ENCODE results near the gene IQSEC3. TPM values are rescaled to one million over a fixed set of nuclear protein-coding genes. Genes with fewer than 3 reads are reported as not detected.

The IQSEC3 gene
- total RNA-seq, 4 donors from 2014 or later: 0.02 to 0.36 (median 0.07) TPM

DNA sequence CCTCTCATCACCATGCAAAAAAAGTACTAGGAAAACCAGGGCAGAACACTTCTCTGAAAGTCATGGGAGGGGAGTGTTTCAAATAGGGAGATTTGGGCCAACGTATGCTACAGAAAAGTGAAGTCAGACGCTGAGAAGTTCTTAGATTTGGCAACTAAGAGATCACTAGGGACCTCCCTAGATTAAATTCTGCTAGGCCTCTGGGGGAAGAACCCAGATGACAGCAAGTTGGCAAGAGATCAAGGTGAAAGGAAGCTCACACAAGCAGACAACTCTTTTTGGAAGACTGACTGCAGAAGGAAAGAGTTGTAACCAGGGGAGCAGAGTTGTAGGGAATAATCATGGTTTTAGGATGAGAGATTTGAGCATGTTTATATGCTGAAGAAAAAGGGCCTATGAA lies 20.7 kb downstream of the IQSEC3 start:
- DNase-seq (no peak), ATAC-seq (no peak)
- no peak overlapping the region for H3K4me3 ChIP-seq
- H3K9me3 ChIP-seq: peaks cover 0 to 6% (median 0%) of the 10 kb centered on the region in 3 donors
- H3K27ac ChIP-seq: no peak overlapping the region
- no peaks in the 10 kb centered on the region for H3K27me3 ChIP-seq
- intact Hi-C loops (cut with DNase I; ENCODE audit: low total_unique reads): no loop called here
- in situ Hi-C loops (cut with MboI; ENCODE audit: low sequenced_read_pairs in 4 of 4): no loop called here
- no peaks in the 10 kb centered on the region for H3K36me3 ChIP-seq
- H3K4me1 ChIP-seq: no peaks in the 10 kb centered on the region
- TF ChIP-seq, protein P1, sequence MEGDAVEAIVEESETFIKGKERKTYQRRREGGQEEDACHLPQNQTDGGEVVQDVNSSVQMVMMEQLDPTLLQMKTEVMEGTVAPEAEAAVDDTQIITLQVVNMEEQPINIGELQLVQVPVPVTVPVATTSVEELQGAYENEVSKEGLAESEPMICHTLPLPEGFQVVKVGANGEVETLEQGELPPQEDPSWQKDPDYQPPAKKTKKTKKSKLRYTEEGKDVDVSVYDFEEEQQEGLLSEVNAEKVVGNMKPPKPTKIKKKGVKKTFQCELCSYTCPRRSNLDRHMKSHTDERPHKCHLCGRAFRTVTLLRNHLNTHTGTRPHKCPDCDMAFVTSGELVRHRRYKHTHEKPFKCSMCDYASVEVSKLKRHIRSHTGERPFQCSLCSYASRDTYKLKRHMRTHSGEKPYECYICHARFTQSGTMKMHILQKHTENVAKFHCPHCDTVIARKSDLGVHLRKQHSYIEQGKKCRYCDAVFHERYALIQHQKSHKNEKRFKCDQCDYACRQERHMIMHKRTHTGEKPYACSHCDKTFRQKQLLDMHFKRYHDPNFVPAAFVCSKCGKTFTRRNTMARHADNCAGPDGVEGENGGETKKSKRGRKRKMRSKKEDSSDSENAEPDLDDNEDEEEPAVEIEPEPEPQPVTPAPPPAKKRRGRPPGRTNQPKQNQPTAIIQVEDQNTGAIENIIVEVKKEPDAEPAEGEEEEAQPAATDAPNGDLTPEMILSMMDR (IDR thresholded peaks at IDR 0.05 in 4 of 5, conservative IDR thresholded peaks at IDR 0.05 in 1 of 5): no peak
- no peak for TF ChIP-seq POLR2A (IDR thresholded peaks at IDR 0.05)

DNA sequence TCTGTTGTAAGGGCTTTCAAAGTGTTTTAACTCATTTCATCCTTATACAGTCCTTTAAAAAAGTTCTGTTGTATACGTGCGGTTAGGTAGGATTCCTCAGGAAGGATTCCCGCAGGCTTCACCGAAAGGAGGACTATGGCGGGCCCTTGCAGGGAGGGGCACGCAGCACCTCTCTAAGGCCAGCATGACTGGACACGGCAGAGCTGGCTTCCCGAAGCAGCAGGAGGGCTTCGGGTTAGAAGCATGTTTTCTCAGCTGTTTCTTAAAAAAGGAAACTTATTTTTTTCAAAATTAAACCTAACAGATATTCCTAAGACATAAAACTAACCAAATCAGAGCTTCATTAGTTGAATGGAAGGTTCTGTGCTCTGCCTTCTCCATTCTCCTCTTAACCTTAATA lies 21.3 kb downstream of the IQSEC3 start:
- Histone ChIP-seq H3K4me3 (no peak overlapping the region), H3K27ac (no peak overlapping the region), H3K27me3 (no peaks in the 10 kb centered on the region), H3K9me3 (peaks cover 0 to 6% (median 0%) of the 10 kb centered on the region in 3 donors), H3K36me3 (no peaks in the 10 kb centered on the region), H3K4me1 (no peaks in the 10 kb centered on the region)
- intact Hi-C loops (cut with DNase I; ENCODE audit: low total_unique reads): no loop called here
- in situ Hi-C loops (cut with MboI; ENCODE audit: low sequenced_read_pairs in 4 of 4): no loop called here
- ATAC-seq (no peak), DNase-seq (no peak)
- TF ChIP-seq, protein P1 (IDR thresholded peaks at IDR 0.05 in 4 of 5, conservative IDR thresholded peaks at IDR 0.05 in 1 of 5): no peak
- TF ChIP-seq POLR2A (IDR thresholded peaks at IDR 0.05): no peak

DNA sequence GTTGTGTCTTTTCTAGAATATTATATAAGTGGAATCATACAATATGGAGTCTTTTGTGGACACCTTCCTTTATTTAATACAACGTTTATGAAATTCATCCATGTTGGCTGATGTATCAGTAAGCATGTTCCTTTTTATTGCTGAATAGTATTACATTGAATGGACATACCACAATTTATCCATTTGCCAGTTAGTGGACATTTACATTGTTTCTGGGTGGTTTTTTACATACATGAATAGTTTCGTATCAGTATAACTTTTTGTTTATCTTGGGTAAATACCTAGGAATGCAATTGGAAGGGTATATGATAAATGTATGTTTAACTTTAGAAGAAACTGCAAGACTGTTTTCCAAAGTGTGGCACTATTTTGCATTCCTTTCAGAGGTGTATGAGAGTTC lies 23.1 kb downstream of the IQSEC3 start:
- H3K9me3 ChIP-seq: peaks cover 0 to 6% (median 0%) of the 10 kb centered on the region in 3 donors
- no peaks in the 10 kb centered on the region for H3K4me1 ChIP-seq
- H3K27me3 ChIP-seq: no peaks in the 10 kb centered on the region
- ATAC-seq (no peak), DNase-seq (no peak)
- intact Hi-C loops (cut with DNase I; ENCODE audit: low total_unique reads) (no loop called here), in situ Hi-C loops (cut with MboI; ENCODE audit: low sequenced_read_pairs in 4 of 4) (no loop called here)
- no peaks in the 10 kb centered on the region for H3K36me3 ChIP-seq
- TF ChIP-seq, protein P1 (IDR thresholded peaks at IDR 0.05 in 4 of 5, conservative IDR thresholded peaks at IDR 0.05 in 1 of 5): no peak
- no peak for TF ChIP-seq POLR2A (IDR thresholded peaks at IDR 0.05)
- no peak overlapping the region for H3K27ac ChIP-seq
- no peak overlapping the region for H3K4me3 ChIP-seq

DNA sequence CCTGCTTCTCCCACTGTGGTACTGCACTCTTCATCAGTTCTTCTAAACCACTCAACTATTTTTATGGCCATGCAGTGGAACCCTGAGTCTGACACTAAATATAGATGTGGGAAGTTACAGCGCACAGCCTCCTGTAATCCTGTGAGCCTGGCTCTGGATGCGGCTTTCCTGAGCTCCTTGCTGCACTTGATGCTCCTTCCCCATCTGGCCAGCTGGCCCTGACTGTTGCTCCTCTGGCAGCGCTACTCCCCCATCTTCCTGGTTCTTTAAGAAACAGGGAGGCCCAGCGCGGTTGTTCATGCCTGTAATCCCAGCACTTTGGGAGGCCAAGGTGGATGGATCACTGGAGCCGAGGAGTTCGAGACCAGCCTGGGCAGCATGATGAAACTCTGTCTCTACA lies 24.6 kb downstream of the IQSEC3 start:
- no peak for DNase-seq
- ATAC-seq: no peak
- TF ChIP-seq, protein P1 (IDR thresholded peaks at IDR 0.05 in 4 of 5, conservative IDR thresholded peaks at IDR 0.05 in 1 of 5): no peak
- TF ChIP-seq POLR2A (IDR thresholded peaks at IDR 0.05): no peak
- in situ Hi-C loops (cut with MboI; ENCODE audit: low sequenced_read_pairs in 4 of 4) (no loop called here), intact Hi-C loops (cut with DNase I; ENCODE audit: low total_unique reads) (no loop called here)
- peaks cover 0 to 2% (median 0%) of the 10 kb centered on the region in 3 donors for H3K27me3 ChIP-seq
- no peak overlapping the region for H3K27ac ChIP-seq
- no peaks in the 10 kb centered on the region for H3K4me1 ChIP-seq
- no peak overlapping the region for H3K4me3 ChIP-seq
- H3K36me3 ChIP-seq: no peaks in the 10 kb centered on the region
- peaks cover 0 to 6% (median 0%) of the 10 kb centered on the region in 3 donors for H3K9me3 ChIP-seq
